Middle frontal gyrus (tissue), 1 donor: ENCODE measurements around the gene RPRML.
"Not testable (repeated sequence)": the region's sequence is repeated elsewhere in the genome, so short reads cannot be mapped to it uniquely, and the experiment has no call there.

Source experiments
- DNase-seq: peaks from one replicate; pipeline ENCODE4 v3.0.0-alpha.2; 2015; ENCODE audit warnings: low spot score; ENCODE audit errors: extremely low spot score

RPRML gene

GRCh38 chr17:46979147-46979863 lies at the start of gene RPRML:
RPRML (minus strand) TSS chr17:46979253; CDS start chr17:46979007, 246 bp downstream.
- no peak for DNase-seq

- DNase-seq = not testable (repeated sequence)
These were observed 37.9 kb upstream of the RPRML start for GRCh38 chr17:47016966-47017365.

GRCh38 chr17:47013341-47013740 lies 34.3 kb upstream of the RPRML start:
- no peak for DNase-seq

GRCh38 chr17:47012457-47012856 lies 33.4 kb upstream of the RPRML start:
- DNase-seq = no peak

- no peak for DNase-seq
These were observed 30.9 kb upstream of the RPRML start for GRCh38 chr17:47009759-47010594.

- DNase-seq = no peak
These were observed 25.9 kb upstream of the RPRML start for GRCh38 chr17:47004906-47005305.

- DNase-seq = not testable (repeated sequence)
These were observed 24.8 kb upstream of the RPRML start for GRCh38 chr17:47003864-47004263.

- DNase-seq = no peak
These were observed 17.0 kb upstream of the RPRML start for GRCh38 chr17:46995841-46996571.

GRCh38 chr17:46994993-46995392 lies 15.9 kb upstream of the RPRML start:
- DNase-seq = no peak

GRCh38 chr17:46991617-46992016 lies 12.6 kb upstream of the RPRML start:
- no peak for DNase-seq

- no peak for DNase-seq
These were observed 10.8 kb upstream of the RPRML start for GRCh38 chr17:46989637-46990431.

GRCh38 chr17:46987927-46988326 lies 8.9 kb upstream of the RPRML start:
- not testable (repeated sequence) for DNase-seq

GRCh38 chr17:46986366-46986765 lies 7.3 kb upstream of the RPRML start:
- DNase-seq = no peak

GRCh38 chr17:46984892-46985291 lies 5.8 kb upstream of the RPRML start:
- no peak for DNase-seq

GRCh38 chr17:46984341-46984740 lies 5.3 kb upstream of the RPRML start:
- DNase-seq = no peak

GRCh38 chr17:46983782-46984181 lies 4.7 kb upstream of the RPRML start:
- DNase-seq = no peak

GRCh38 chr17:46982577-46982976 lies 3.5 kb upstream of the RPRML start:
- DNase-seq = no peak

GRCh38 chr17:46978489-46979146 lies 435 bp downstream of the RPRML start:
- no peak for DNase-seq

GRCh38 chr17:46977750-46978488 lies 1.1 kb downstream of the RPRML start:
- no peak for DNase-seq

GRCh38 chr17:46977348-46977747 lies 1.7 kb downstream of the RPRML start:
- DNase-seq = no peak
